HG02870 (cell line): ENCODE measurements around the gene PIP5K1B.
"Not testable (repeated sequence)": the region's sequence is repeated elsewhere in the genome, so short reads cannot be mapped to it uniquely, and the experiment has no call there.

Experiments
- ATAC-seq: cut with Tn5 transposase; IDR thresholded peaks from one replicate; pipeline ENCODE4 v1.9.1; 2021; ENCODE audit warnings: mild to moderate bottlenecking, moderate library complexity; ENCODE audit not compliant: unreplicated experiment

PIP5K1B gene

GRCh38 chr9:68978501-68978900 lies 273.5 kb downstream of the PIP5K1B start:
- ATAC-seq: no peak

DNA sequence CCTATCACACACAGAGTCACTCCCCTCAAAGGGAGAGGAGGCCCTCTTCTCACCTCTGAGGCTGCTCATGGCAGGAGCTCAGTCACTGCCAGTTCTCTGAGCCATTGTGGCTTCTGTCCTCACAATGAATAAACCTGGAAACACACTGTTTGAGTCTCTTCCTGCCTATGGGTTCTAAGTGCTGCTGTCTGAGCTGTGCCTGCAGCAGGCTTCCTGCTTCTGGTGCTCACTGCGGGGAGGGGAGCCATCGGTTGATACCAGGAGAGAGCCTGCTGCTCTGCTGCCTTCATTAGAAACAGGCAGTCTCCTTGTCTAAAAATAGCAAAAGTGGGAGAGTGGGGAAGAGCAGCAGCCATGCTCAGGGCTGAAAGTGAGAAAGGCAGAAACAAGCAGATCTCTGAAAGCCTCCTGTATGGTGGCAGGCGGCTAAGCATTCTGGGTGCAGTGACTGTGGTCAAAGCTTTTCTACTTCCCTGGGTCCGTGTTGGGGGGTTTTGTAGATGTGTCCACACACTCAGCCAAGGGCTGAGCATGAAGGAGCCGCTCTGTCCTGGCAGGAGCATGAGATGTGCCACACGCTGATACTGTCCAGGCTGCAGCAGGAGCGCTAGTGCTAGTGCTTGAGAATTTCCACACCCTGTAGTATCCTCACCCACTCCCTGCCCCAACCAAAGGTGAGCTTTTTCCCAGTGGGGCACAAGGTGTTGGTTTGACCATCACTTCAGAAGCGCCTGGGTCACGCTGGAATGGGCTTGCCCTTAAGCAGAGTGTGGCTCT lies 274.7 kb downstream of the PIP5K1B start:
- ATAC-seq: no peak

DNA sequence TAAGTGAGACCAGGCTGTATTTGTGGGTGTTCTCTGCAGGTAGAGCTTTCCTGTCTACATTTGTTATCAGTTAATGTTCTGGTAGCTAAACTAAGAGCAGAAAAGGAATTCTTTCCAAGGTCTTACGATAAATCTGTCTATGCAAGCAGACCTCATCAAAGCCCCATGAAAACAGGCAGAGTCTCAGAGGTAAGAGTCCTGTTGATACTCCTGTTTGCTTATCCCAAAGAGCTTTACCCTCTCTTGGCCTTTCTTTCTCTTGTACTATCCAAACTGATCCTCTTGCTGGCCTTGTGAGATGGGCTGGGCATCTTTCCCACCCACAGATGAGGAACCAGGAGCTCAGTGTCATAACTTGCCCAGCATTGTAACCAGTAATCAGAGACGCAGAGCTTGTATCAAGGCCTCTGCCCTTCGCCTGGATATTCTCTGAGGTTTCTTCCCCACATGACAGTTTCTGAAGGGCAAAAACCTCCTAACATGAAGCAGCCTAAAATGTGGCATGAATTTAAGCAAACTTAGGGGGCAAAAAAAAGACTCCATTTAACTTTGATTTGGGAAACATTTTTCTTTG lies 275.4 kb downstream of the PIP5K1B start:
- no peak for ATAC-seq

GRCh38 chr9:68981789-68982188 lies 276.7 kb downstream of the PIP5K1B start:
- ATAC-seq: peak; percentile 67

DNA sequence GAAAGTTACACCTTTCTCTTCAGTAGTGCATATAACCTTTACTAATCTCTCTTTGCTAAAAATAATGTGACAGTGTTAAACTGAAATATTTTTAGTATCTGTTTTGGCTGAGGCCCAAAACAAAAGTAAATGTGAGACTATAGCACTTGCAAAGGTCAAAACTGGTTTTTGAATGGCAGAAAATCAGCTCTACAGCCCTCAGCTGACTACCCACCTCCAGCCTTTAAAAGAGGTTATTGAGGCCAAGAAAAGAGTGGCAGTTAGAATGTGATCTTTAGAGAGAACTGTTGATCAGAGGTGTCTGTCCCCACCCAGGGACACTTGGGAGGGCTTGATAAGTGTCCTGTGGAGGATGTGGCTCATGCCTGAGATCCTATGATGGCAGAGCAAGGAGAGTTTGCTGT lies 278.0 kb downstream of the PIP5K1B start:
- no peak for ATAC-seq

GRCh38 chr9:68983522-68984424 lies 278.7 kb downstream of the PIP5K1B start:
- peak; percentile 53 for ATAC-seq

DNA sequence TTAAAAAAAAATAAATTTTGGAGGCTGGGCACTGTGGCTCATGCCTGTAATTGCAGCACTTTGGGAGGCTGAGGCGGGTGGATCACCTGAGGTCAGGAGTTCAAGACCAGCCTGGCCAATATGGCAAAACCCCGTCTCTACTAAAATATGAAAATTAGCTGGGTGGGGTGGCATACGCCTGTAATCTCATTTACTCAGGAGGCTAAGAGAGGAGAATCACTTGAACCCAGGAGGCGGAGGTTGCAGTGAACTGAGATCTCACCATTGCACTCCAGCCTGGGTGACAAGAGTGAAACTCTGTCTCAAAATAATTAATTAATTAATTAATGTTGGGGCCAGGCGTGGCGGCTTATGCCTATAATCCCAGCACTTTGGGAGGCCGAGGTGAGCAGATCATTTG lies 281.9 kb downstream of the PIP5K1B start:
- ATAC-seq: not testable (repeated sequence)

DNA sequence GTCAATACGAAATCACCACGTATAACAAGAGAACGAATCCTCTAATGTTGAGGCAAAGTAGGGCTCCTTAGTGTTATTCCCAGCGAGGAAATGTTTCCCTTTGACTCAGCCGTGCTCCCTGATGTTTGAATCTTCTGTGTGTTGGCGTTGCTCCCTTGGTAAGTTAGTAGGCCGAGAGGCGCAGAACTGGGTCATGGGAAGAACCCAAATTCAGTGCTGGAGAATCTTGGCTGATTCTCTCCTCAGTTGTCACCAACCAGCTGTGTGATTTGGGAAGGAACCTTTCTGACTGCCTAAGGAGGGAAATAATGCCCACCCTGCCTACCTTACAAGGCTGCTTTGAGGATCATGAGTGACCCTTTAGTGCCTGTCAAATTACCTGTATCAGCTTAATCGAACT lies 286.4 kb downstream of the PIP5K1B start:
- no peak for ATAC-seq

GRCh38 chr9:68995776-68996175 lies 290.7 kb downstream of the PIP5K1B start:
- ATAC-seq: no peak

DNA sequence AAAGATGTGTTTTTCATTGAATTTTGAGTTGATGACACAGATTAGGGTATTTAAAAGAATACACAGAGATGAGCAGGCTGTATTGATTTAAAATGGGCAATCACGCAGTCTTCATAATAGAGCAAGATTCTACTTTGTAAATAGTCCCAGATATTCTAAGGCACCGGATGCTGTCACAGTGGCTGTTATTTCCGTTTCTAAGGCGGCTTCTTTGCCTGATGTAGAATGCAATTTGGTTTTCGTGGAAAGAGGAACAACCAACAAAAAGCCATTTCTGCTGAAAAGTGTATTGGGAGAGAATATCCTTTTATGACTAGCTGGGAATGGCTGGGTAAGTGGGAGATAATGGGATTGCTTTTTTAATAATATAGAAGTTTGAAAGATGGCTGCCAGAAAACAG lies 291.4 kb downstream of the PIP5K1B start:
- no peak for ATAC-seq

- ATAC-seq: no peak
These were observed 292.6 kb downstream of the PIP5K1B start for GRCh38 chr9:68997666-68998065.

GRCh38 chr9:68998385-68998784 lies 293.3 kb downstream of the PIP5K1B start:
- ATAC-seq: no peak

GRCh38 chr9:68998812-68999211 lies 293.8 kb downstream of the PIP5K1B start:
- no peak for ATAC-seq

GRCh38 chr9:68999393-69000105 lies 294.5 kb downstream of the PIP5K1B start:
- peak; percentile 89 for ATAC-seq

- no peak for ATAC-seq
These were observed 296.9 kb downstream of the PIP5K1B start for GRCh38 chr9:69001921-69002320.

- ATAC-seq: no peak
These were observed 298.0 kb downstream of the PIP5K1B start for GRCh38 chr9:69003051-69003450.

DNA sequence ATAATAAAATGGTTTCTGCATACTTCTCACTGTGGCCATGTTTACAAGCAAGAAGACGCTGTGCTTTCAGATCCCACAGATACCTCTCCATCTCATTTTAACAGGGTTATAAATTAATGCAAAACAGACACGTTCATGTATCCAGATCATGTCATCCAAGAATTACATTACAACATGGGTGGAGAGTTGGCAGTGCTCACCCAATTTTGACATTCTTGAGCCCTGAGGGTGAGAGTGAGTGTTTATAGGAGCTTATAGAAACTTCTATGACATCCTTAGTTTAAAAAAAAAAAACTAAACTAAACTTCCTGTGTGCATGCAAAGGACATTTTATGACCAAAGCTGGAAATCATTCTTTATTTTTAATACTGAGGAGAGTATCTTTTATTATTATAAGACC lies 299.8 kb downstream of the PIP5K1B start:
- no peak for ATAC-seq

- ATAC-seq: no peak
These were observed 304.7 kb downstream of the PIP5K1B start for GRCh38 chr9:69009708-69010107.

- no peak for ATAC-seq
These were observed 307.8 kb downstream of the PIP5K1B start for GRCh38 chr9:69012696-69013381.

DNA sequence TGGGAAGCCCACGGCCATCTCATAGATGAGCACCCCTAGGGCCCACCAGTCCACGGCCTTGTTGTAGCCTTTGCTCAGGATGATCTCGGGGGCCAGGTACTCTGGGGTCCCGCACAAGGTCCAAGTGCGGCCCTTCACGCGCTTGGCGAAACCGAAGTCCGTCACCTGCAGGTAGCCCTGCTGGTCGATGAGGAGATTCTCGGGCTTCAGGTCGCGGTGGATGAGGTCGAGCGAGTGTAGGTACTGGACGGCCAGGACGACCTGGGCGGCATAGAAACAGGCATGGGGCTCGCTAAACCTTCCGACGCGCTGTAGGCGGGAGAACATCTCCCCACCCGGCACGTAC lies 308.3 kb downstream of the PIP5K1B start:
- ATAC-seq: no peak

DNA sequence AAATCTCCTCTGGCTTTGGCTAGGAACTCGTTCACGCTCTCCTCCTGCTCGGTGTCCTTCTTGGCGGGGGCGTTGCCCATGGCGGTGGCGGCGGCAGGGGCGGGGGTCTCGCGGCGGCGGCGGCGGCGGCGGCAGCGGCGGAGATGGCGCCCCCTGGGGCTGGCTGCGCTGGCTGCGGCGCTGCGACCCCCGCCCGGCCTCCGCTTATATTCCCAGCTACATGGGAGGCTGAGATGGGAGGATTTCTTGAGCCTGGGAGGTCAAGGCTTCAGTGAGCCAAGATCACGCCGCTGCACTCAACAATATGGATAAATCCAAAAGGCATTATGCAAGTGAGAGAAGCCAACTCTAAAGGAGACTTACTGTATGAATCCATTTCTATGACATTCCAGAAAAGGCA lies 309.0 kb downstream of the PIP5K1B start, which contains the start of gene PRKACG:
TSS of gene PRKACG (minus strand) at position 101 of the 400 bp plus-strand sequence. CDS start at position 80, 21 bp downstream.
- no peak for ATAC-seq
